MM.1S (cell line): Measurements from ENCODE around the gene ERMN.

Experiments
- CTCF ChIP-seq: fragments of 300-600 bp; sonication (generic); IDR thresholded peaks from 2 replicates; pipeline ENCODE4 v1.5.1; 2016; ENCODE audit warnings: antibody characterized with exemption, low read length, mixed read lengths
- EZH2 ChIP-seq: fragments of 300-600 bp; sonication (generic); optimal IDR thresholded peaks from 2 replicates; pipeline ENCODE3; 2017; ENCODE audit warnings: low read depth, mild to moderate bottlenecking, antibody characterized with exemption, low read length, mixed read lengths
- EZH2phosphoT487 ChIP-seq: fragments of 300-600 bp; sonication (generic); IDR thresholded peaks from 2 replicates; pipeline ENCODE4 v1.6.1; 2018; ENCODE audit warnings: antibody characterized with exemption, low read length

DNA sequence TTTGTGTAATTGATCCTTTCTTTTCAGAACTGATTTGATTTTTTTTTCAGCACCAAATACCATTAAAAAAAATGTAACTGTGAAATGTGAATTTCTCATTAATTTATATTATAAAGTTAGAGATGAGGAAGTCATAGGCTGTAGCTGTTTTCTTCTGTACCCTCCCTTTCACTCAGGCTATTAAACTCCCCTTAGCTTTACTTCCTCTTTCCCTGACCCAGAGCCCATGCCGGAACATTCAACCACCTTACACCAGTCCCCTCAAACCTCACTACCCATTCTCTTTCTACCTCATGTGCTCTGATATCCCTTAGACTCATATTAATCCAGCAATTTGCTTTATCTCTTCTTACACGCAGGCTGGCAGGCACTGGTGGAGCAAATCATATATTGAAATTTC lies 55.7 kb downstream of the ERMN start:
- TF ChIP-seq CTCF (no peak), EZH2 (no peak), EZH2phosphoT487 (no peak)
